ENCODE measurements around the gene FAM3B. TPM values are rescaled to one million over a fixed set of nuclear protein-coding genes. Genes with fewer than 3 reads are reported as not detected.
A peak's percentile ranks its signal among the peaks of the same experiment; 100 is the strongest.

The FAM3B gene
- total and polyA plus RNA-seq, 2 experiments from 2014 or later: not detected

- H3K27ac ChIP-seq: no peak overlapping the region
- H3K9me3 ChIP-seq (ENCODE audit: low read depth): no peaks in the 10 kb centered on the region
- no peaks in the 10 kb centered on the region for H3K4me1 ChIP-seq (ENCODE audit: low read depth)
- H3K36me3 ChIP-seq: no peaks in the 10 kb centered on the region
- no peak for DNase-seq (ENCODE audit: low read depth in 1 of 2, low spot score in 1 of 2)
- H3K27me3 ChIP-seq: peaks cover 42% of the 10 kb centered on the region
- no peak overlapping the region for H3K4me3 ChIP-seq
- TF ChIP-seq CTCF (IDR thresholded peaks at IDR 0.05; ENCODE audit: low read depth, low read length): no peak
Measured at GRCh38 chr21:41315726-41316125, 875 bp upstream of the FAM3B start.

GRCh38 chr21:41317063-41317392 is 427 bp downstream of the FAM3B start:
- peak overlapping the region; percentile 28 for H3K4me3 ChIP-seq
- no peaks in the 10 kb centered on the region for H3K36me3 ChIP-seq
- DNase-seq (ENCODE audit: low read depth in 1 of 2, low spot score in 1 of 2): no peak
- no peaks in the 10 kb centered on the region for H3K4me1 ChIP-seq (ENCODE audit: low read depth)
- TF ChIP-seq CTCF (IDR thresholded peaks at IDR 0.05; ENCODE audit: low read depth, low read length): no peak
- no peaks in the 10 kb centered on the region for H3K9me3 ChIP-seq (ENCODE audit: low read depth)
- H3K27ac ChIP-seq: no peak overlapping the region
- H3K27me3 ChIP-seq: peaks cover 42% of the 10 kb centered on the region

GRCh38 chr21:41317458-41317857 is 857 bp downstream of the FAM3B start:
- Histone ChIP-seq H3K9me3 (ENCODE audit: low read depth) (no peaks in the 10 kb centered on the region), H3K4me1 (ENCODE audit: low read depth) (no peaks in the 10 kb centered on the region), H3K36me3 (no peaks in the 10 kb centered on the region), H3K27ac (no peak overlapping the region), H3K4me3 (no peak overlapping the region), H3K27me3 (peaks cover 42% of the 10 kb centered on the region)
- no peak for DNase-seq (ENCODE audit: low read depth in 1 of 2, low spot score in 1 of 2)
- no peak for TF ChIP-seq CTCF (IDR thresholded peaks at IDR 0.05; ENCODE audit: low read depth, low read length)

GRCh38 chr21:41318218-41318617 is 1.6 kb downstream of the FAM3B start:
- H3K9me3 ChIP-seq (ENCODE audit: low read depth): no peaks in the 10 kb centered on the region
- TF ChIP-seq CTCF (IDR thresholded peaks at IDR 0.05; ENCODE audit: low read depth, low read length): no peak
- DNase-seq (ENCODE audit: low read depth in 1 of 2, low spot score in 1 of 2): no peak
- H3K4me1 ChIP-seq (ENCODE audit: low read depth): no peaks in the 10 kb centered on the region
- H3K27me3 ChIP-seq: peaks cover 42% of the 10 kb centered on the region
- H3K36me3 ChIP-seq: no peaks in the 10 kb centered on the region
- no peak overlapping the region for H3K4me3 ChIP-seq
- no peak overlapping the region for H3K27ac ChIP-seq

- Histone ChIP-seq H3K36me3 (no peaks in the 10 kb centered on the region), H3K9me3 (ENCODE audit: low read depth) (no peaks in the 10 kb centered on the region), H3K27me3 (peaks cover 39% of the 10 kb centered on the region), H3K27ac (no peak overlapping the region), H3K4me3 (no peak overlapping the region), H3K4me1 (ENCODE audit: low read depth) (no peaks in the 10 kb centered on the region)
- DNase-seq (ENCODE audit: low read depth in 1 of 2, low spot score in 1 of 2): no peak
- no peak for TF ChIP-seq CTCF (IDR thresholded peaks at IDR 0.05; ENCODE audit: low read depth, low read length)
Measured at GRCh38 chr21:41319273-41319672, 2.7 kb downstream of the FAM3B start.

Measured in cardiac muscle cell (in vitro differentiated cells and primary cell).